GM19468 (cell line): Measurements from ENCODE around the gene PDK1.
"Not testable (repeated sequence)": the region's sequence is repeated elsewhere in the genome, so short reads cannot be mapped to it uniquely, and the experiment has no call there.

Experiments used
- ATAC-seq: cut with Tn5 transposase; IDR thresholded peaks from one replicate; pipeline ENCODE4 v1.9.1; 2021; ENCODE audit warnings: mild to moderate bottlenecking, moderate library complexity, moderate number of reproducible peaks; ENCODE audit not compliant: unreplicated experiment; ENCODE audit errors: extremely low read depth

PDK1 gene

DNA sequence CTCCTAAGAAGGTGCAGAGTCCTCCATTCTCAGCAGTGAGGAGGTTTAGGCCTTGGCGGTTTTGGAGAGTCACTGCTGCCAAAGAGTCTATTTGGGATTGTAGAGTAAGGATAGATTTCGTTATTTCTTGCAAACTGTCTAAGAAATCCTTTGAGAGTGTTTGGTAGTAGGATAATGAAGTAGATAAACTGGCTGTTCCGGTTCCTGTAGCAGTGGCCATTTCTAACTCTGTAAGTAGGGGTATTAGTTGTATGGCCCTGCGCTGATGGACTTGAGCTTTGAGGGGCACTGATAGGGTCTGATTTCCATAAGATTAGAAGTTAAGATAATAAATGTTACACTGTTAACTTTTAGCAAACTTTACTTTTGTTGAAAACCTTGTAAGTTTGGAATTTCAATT lies 35.5 kb downstream of the PDK1 start:
- not testable (repeated sequence) for ATAC-seq

DNA sequence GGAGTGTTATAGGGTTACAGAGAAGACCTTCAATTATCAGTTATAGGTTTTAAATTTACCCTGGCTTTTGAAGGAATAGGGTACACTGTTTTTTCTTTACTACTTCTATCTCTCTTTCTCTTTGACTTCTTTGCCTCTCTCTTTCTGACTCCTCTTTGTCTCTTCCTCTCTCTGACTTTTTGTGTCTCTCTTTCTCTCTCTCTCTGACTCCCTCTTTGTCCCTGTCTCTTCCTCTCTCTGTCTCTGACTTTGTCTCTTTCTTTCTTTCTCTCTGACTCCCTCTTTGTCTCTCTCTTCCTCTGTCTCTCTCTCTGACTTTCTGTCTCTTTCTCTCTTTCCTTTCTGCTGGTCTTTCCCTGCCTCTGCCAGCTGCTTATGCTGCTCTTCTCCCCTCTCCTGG lies 36.3 kb downstream of the PDK1 start:
- not testable (repeated sequence) for ATAC-seq

DNA sequence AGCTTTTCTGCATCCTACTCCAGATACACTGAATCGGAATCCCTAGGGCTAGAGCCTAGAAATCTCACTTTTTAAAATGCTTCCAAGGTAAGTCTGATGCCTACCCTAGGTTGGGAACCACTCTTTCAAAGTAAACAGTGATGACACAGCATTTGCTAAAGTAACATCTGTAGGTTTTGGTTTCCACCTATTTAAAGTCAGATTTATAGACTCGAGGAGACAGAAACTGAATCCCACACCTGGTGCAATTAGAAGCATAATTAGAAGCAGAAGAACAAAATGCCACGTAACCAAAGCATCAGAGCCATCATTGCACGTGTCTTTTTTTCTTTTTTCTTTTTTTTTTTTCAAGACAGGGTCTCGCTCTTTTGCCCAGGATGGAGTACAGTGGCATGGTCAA lies 40.9 kb downstream of the PDK1 start:
- ATAC-seq = no peak

DNA sequence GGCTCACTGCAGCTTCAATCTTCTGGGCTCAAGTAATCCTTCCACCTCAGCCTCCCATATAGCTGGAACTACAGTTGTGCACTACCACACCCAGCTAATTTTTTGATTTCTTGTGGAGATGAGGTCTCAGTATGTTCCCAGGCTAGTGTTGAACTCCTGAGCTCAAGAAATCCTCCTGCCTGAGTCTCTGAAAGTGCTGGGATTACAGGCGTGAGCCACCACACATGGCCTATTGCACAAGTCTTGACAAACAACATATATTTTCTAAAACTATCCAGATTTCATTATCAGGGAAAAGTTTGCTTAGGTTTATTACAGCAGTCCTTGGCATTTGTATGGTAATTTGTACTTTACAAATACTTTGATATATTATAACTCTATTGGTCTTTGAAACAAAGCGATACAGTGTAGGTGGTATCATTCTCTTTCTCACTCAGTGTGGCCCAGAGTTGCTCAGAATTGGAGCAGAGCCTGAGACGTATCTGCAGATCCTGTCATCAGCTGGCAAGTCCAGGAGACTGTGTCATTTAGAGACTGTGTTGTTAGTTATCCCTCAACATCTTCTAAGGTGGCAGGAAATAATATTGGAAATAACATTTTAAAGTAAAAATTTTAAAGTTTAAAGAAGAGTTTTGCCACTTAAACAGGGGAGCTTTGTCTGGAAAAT lies 41.4 kb downstream of the PDK1 start:
- no peak for ATAC-seq

DNA sequence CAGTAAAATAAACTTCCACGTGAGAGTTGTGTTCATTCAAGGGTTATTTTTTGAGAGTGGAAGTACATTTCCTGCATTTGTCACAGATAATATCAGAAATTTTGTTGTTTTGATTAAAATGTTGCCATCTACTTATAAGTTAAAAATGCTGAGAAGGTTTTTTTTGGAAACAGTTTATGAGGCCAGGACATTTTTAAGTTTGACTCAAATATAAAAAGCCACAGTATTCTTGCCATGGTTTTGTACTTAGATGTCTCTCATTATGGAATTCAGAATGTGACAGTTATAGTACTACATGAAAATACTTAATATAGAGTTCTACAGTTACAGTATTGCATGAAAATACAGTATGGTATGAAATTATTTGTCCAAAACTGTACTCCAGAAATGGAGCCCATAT lies 44.1 kb downstream of the PDK1 start:
- no peak for ATAC-seq

DNA sequence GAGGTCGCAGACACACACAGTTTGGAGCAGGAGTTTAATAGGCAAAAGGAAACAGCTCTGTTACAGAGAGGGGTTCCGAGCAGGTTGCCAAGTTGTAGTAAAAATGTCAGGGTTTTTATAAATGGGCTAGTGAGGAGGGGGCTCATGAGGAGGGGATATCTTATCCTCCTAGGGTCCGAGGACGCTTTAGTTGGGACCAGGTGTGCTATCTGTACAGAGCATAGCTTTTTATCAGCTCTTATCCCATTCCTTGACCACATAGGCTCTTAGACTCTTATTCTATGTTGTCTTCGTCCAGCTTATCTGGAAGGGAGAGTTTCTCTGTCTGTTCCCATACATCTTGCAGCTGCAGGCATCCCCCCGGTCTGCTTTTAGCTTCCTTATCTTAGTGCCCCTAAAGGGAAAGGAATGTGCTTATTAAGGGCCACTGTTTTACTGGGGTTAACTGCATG lies 44.7 kb downstream of the PDK1 start:
- no peak for ATAC-seq

DNA sequence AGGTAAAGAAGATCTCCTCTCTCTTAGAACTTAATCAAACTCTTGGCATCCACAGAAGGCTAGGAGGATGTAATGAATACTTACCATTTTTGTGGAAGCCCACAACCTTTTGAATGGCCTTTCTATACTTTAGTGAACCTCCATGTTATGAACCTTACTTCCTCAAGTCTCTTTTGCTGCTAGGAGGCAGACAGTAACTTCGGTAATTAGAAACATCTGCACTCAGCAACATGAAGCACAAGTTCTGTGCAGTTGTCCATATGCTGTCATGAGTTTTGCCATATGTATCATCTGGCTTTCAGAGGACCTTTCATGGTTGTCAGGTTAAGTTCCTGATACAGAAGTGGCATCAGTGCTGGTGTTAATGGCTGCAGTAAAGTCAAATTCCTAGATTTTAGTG lies 50.4 kb downstream of the PDK1 start:
- no peak for ATAC-seq

DNA sequence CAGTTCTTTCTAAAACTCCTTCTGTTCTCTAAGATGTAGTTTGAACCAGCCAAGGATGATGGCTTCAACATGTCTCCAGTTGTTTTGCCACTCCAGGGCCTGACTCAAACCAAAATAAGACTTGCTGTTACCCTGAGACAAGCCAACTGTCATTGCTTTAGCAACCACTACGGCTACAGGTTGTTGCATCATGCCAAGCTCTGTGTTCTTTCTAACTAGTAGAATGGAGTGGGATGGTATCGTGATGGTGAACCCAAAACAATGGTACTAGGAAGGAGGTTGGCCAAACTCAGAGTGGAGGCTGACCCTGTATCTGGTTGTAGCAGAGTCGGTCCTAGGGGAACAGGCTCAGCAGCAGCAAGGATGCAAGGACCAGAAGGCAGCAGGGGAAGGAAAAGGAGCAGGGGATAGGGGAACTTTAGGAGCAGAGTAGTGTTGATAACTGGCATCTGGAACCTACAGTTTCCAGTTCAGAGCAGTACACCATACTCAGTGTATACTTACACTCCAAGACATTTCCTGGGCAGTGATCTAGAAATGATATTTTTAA lies 51.6 kb downstream of the PDK1 start:
- ATAC-seq = no peak

DNA sequence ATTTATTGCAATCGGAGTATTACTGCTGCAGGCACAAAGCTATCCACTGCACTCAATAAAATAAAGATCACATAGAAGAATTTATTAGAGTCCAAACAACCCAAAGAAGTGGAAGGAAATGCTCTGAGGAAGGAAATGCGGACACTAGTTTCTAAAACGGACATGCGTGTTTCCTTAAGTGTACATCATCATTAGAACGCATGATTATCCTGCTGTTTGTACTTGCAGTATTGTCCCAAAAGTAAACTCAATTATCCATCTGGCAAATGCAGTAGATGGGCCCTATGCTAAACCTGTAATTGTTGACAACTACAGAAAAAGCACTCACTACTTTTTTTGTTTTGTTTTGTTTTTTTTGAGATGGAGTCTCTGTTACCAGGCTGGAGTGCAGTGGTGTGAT lies 53.6 kb downstream of the PDK1 start:
- no peak for ATAC-seq

DNA sequence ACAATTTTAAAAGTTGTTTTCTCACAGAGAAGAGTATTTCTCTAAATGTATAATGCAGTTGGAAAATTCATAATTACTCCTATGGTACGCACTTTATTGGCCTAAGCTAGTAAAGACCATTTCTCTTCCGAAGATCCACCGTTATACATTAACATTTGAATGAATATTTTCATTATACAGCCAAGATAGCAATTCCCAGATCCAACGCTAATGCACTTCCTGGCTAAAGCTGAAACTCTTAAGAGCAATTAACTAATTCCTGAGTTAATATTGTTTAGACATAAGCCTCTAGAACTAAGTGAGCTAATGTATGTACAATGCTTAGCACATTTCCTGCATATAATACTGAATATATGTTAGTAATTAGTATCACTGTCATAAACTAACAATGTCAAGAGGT lies 56.2 kb downstream of the PDK1 start:
- no peak for ATAC-seq

DNA sequence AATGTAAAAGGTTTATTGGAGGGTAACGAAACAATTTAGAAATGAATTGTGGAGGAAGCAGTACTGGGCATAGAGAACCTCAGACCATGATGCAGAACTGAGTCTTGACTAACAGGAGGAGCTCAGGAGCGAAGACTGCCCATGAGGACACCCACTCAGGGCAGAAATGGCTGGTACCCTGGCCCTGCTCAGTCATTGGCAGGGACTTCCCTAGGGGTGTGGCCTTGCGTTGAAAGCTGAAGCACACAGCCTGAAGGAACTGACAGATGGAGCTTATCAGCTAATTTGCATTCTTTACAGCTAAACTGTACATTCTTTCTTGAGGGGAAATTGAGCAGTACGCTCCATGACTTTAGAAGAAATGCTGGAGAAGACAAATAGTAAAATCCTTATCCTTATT lies 57.1 kb downstream of the PDK1 start:
- no peak for ATAC-seq

DNA sequence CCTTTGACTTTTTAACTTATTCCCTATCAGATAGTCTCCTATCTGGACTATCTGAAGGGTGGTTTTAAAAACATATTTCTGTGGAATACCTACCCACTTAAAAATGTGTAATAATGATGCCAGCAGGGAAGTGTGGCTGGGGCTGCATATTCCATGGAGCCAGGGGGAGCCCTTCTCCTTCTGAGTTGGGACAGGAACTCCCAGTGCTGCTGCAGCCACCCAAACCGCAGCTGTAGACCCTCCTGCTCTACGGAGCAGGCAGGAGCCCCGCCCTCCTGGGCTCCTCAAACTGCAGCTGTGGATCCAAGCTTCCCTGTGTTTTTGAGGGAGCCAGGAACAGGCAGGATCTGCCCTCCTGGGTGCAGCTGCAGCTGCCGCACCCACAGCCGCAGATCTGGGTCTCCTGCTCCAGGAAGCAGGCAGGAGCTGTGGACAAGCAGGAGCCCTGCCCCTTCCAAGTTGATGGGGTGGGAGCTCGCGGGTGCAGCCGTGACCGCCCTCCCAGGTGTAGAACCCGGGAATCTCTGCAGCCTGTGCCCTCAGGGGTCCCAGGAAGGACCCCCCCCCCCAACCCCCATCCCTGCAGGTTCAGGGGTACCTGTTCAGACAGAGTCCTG lies 57.8 kb downstream of the PDK1 start:
- no peak for ATAC-seq

DNA sequence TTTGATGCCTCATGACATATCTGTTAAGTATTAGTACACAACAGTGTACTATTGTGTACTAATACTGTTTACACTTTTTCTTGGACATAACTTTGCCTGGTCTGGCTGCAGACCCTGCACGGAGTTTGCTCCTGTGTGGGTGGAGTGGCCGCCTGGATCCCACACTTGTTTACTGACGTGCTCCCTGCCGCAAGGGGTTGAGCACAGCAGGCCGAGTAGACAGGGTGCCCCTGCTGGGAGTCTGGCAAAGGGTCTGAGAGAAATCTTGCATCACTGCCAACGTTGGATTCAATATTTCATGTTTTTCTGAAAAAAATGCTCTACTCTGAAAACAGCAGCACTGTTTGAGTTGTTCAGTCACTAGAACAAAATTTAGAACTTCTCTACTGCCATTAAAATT lies 59.0 kb downstream of the PDK1 start:
- ATAC-seq = no peak

DNA sequence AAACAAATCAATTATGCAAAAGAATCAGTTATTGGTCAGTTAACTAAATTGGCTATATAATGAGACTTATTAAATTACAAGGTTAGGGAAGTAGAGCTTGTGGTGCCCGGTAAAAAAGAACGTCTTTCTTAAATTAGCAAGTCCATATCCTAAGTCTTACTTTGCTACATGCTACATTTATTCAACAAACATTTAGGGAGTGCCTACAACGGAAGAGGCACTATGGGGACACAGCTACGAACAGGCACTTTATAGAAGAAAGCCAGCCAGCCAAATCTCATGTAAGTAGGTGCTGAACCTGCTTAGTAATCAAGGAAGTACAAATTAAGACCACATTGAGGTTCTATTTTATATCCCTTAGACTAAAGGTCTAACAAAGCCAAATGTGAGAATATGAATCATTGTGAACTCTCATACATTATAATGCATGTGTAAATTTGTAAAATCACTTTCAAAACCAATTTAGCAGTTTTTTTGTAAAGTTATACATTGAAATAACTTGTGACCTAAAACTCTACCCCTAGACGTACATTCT lies 59.9 kb downstream of the PDK1 start:
- ATAC-seq = no peak

DNA sequence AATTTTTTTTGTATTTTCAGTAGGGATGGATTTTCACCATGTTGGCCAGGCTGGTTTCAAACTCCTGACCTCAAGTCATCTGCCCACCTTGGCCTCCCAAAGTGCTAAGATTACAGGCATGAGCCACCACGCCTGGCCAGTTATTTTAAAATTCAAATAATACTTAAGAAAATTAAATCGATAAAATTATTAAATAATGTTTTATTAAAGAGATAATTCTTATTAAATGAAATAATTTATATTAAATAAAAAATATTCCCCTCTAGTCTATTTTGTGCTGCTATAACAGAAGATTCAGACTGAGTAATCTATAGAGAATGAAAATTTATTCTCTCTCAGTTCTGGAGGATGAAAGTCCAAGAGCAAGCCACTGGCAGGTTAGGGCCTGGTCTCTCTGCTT lies 61.2 kb downstream of the PDK1 start:
- ATAC-seq = no peak

DNA sequence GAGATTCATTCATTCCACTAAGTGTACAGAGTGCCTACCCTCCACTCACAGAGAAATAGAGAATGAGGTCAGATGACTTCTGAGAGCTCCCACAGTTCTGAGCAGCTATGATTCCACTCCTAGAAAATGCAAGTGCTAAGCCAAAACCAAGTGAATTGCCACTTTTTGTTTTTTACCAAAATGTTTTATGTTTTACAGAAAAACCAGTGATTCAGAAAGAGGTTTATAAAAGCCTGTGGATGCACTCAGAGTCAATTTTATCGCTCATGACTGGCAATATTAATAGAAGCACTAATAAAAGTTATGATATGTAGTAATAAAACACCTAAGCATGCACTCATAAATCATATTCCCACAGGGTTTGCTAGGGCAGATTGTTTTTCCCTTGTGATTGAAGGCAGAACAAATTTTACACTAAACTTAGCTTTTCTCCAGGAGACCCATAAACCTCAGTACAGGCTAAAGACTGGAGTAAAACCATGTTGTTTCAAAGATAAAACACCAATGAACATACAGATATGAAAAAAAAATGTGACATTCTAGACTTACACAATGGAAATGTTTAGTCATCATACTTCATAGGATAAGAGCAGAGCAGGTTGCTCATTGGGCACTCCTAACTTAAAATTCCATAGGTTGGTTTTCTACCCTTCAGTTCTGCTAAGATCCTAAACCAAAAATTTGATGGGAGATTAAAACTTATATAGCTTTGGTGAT lies 67.5 kb downstream of the PDK1 start:
- no peak for ATAC-seq

DNA sequence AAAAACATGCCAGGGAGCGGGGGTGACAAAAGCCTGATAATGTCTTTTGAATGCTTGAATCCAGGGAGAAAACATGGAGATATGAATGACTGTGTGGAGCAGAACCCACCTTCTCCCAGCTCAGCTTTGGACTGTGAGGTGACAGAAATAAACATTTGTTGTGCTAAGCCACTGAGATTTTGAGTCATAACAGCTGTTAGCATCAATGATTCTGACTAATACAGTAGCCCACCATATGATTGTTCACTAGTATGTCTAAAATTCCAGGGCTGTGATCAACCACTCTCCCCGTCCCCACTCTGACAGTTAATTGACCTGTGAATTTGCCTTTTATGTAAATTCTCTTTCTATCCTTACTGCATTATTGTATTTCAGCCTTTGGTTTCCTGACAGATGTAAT lies 69.1 kb downstream of the PDK1 start:
- ATAC-seq = no peak

DNA sequence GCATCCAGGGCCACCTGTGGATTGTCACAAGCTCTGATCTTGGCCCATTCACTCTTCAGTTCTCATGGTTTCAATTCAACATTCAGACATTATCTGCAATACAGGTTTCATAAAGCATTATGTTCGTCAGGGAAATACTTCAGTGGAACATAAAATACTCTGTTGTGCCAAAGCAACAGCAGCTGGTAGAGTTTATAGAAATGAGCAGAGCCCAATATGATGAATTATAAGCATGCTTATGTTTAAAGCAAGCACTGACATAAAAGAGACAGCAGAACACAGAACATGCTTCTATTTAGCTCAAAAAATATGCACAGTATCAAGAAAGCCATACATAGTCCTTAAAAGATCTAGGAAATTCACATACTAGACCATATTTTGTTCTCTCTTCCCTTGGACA lies 71.3 kb downstream of the PDK1 start:
- no peak for ATAC-seq

DNA sequence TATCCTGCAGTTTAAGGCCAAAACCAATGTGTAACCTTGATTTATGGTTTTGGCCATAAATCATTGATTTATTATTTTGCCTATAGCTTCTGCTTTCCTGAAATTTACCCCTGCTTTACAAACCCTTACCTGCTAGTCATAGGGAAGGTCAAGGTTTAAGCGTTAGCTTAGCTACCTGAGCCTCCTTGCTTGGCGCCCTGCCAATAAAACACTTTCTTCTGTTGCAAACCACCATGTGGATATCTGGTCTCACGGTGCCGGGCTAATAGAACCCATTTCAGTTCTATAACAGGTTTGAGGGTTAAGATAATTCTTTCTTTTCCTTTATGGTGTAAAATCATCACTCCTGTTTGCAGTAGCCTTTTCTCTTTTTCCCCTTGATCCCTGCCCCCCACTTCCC lies 72.2 kb downstream of the PDK1 start:
- no peak for ATAC-seq

DNA sequence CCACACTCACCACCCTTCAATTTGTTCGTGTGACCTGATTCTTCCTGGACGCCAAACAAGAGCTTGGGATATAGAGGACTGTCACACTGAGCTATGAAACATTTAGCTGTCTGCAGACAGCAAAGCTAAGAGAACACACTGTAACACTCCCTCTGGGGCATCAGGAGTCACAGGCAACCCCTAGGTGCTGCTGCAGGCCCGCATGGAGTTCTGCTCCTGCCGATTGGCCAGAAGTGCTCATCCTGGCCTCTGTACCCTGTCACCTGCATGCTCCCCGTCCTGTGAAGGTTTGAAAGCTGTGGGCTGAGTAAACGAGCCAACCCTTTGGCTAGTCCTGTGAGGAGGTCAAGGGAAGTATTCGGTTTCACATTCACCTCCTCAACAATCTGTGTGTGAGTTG lies 73.7 kb downstream of the PDK1 start:
- ATAC-seq = no peak

DNA sequence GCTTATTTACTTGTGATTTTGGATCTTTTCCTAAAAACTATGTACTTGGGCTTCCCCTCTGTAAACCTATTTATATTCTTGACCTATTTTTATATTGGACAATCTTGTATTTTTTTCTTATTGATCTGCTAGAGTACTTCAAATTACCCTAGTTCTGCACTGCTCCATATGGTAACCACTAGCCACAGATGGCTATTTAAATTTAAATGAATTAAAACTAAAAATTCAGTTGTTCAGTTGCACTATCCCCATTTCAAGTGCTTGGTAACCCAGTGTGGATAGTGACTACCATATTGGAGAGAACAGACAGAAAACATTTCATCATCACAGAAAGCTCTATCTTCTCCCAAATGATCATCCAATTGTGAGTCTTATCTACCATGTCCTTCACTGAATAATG lies 74.3 kb downstream of the PDK1 start:
- ATAC-seq = no peak
